Uterus (tissue), 2 donors: ENCODE results near the gene DMXL1.

ENCODE experiments used
- CTCF ChIP-seq, 4 experiments: fragments of 200-600 bp in 2 of 4; fragments of 450-650 bp in 2 of 4; sonication (generic) in 2 of 4; IDR thresholded peaks; one replicate each; pipeline ENCODE4 v1.5.1; 2016 to 2019; ENCODE audit warnings: antibody characterized with exemption in 4 of 4, mild to moderate bottlenecking in 2 of 4, moderate library complexity in 1 of 4
- POLR2A ChIP-seq, 2 donors: fragments of 450-650 bp; IDR thresholded peaks; one replicate each; pipeline ENCODE4 v1.6.1; 2016; ENCODE audit warnings: antibody characterized with exemption in 2 of 2, mild to moderate bottlenecking in 1 of 2, moderate library complexity in 1 of 2

- TF ChIP-seq CTCF (IDR thresholded peaks at IDR 0.05) (no peak), POLR2A (IDR thresholded peaks at IDR 0.05) (no peak)
These were observed 22.6 kb upstream of the DMXL1 start for GRCh38 chr5:119048246-119048645.
